ENCODE results near the gene CSH1.
A peak's percentile ranks its signal among the peaks of the same experiment; 100 is the strongest.

Gene CSH1

GRCh38 chr17:63934183-63935112, 38.1 kb upstream of the CSH1 start:
- DNase-seq (ENCODE audit: low spot score) = no peak
- in situ Hi-C loops (cut with MboI; ENCODE audit: low pct_unique_long_range_greater_than_20kb, low sequenced_read_pairs, unreplicated experiment) = no loop called here
- TF ChIP-seq CTCF (IDR thresholded peaks at IDR 0.05; ENCODE audit: extremely low read depth, insufficient read depth, missing control alignments) = no peak

- in situ Hi-C loops (cut with MboI; ENCODE audit: low pct_unique_long_range_greater_than_20kb, low sequenced_read_pairs, unreplicated experiment) = no loop called here
- TF ChIP-seq CTCF (IDR thresholded peaks at IDR 0.05; ENCODE audit: extremely low read depth, insufficient read depth, missing control alignments) = no peak
- DNase-seq (ENCODE audit: low spot score) = no peak
Observed at GRCh38 chr17:63933598-63933997, 37.2 kb upstream of the CSH1 start.

GRCh38 chr17:63932721-63933120, 36.3 kb upstream of the CSH1 start:
- in situ Hi-C loops (cut with MboI; ENCODE audit: low pct_unique_long_range_greater_than_20kb, low sequenced_read_pairs, unreplicated experiment) = no loop called here
- no peak for DNase-seq (ENCODE audit: low spot score)

GRCh38 chr17:63931981-63932561, 35.7 kb upstream of the CSH1 start, which contains the start of gene CD79B:
CD79B (minus strand) TSS chr17:63932331; CDS start chr17:63932261, 70 bp downstream.
- in situ Hi-C loops (cut with MboI; ENCODE audit: low pct_unique_long_range_greater_than_20kb, low sequenced_read_pairs, unreplicated experiment) = no loop called here
- DNase-seq (ENCODE audit: low spot score) = peak; percentile 89
- TF ChIP-seq CTCF (IDR thresholded peaks at IDR 0.05; ENCODE audit: extremely low read depth, insufficient read depth, missing control alignments) = no peak

More at GRCh38 chr17:63932721-63933120, 36.3 kb upstream of the CSH1 start:
- TF ChIP-seq CTCF (IDR thresholded peaks at IDR 0.05; ENCODE audit: extremely low read depth, insufficient read depth, missing control alignments) = no peak

- DNase-seq (ENCODE audit: low spot score) = peak; percentile 75
- in situ Hi-C loops (cut with MboI; ENCODE audit: low pct_unique_long_range_greater_than_20kb, low sequenced_read_pairs, unreplicated experiment) = no loop called here
- no peak for TF ChIP-seq CTCF (IDR thresholded peaks at IDR 0.05; ENCODE audit: extremely low read depth, insufficient read depth, missing control alignments)
Observed at GRCh38 chr17:63930951-63931575, 34.7 kb upstream of the CSH1 start.
